Neural cell (in vitro differentiated cells): Measurements from ENCODE around the gene SCLY.

Experiments
- CTCF ChIP-seq: fragments of 450-650 bp; IDR thresholded peaks from 2 replicates; pipeline ENCODE4 v1.5.1; 2014; ENCODE audit warnings: antibody characterized with exemption, mild to moderate bottlenecking, moderate library complexity; ENCODE audit not compliant: poor library complexity, severe bottlenecking
- EP300 ChIP-seq: fragments of 450-650 bp; conservative IDR thresholded peaks from 2 replicates; pipeline ENCODE4 v1.6.1; 2014; ENCODE audit warnings: antibody characterized with exemption, mild to moderate bottlenecking, moderate library complexity; ENCODE audit not compliant: poor library complexity, severe bottlenecking
- EZH2 ChIP-seq: fragments of 200-600, 300-800 bp; shearing (Covaris generic), sonication (generic); IDR thresholded peaks from 2 replicates; pipeline ENCODE4 v1.6.1; 2014; ENCODE audit warnings: antibody characterized with exemption, low read length, borderline replicate concordance, mild to moderate bottlenecking; ENCODE audit not compliant: insufficient read depth, poor library complexity, severe bottlenecking
- POLR2AphosphoS5 ChIP-seq: IDR thresholded peaks from 2 replicates; pipeline ENCODE4 v1.6.1; 2012
- RAD21 ChIP-seq: fragments of 450-650 bp; conservative IDR thresholded peaks from 2 replicates; pipeline ENCODE4 v1.6.1; 2014; ENCODE audit warnings: antibody characterized with exemption, mild to moderate bottlenecking, moderate library complexity

DNA sequence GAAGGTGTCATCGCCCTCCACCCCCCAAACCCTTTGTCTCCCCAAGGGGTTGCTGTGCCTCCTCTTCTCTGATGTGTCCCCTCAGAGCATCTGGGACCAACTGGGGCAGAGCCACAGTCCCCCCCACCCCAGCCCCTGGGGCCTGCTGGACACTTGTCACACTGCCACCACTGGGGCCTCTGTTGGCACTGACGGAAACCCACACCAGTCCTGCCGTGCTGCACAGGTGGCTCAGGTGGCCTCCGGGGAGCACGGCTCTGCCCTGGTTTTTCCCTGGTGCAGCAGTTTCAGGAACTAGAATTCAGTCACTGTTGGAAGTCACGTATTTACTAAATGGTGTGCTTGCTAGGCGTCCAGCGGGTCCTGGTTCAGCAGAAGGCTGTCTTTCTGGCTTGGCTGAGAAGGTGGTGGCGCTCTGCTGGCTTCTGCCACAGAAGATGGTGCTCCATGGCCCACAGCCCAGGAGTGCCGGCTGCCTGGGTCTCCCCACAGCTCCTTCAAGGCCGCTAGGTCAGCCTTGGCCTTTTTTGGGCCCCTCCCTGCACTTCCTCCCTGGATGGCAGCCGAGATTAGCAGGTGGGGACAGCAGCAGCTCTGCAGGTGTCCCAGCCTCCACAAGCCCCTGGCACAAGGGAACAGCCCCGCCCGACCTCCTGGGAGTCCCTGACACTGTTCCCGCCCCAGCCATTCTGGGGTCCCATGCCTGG lies 59.1 kb downstream of the SCLY start:
- TF ChIP-seq CTCF (no peak), EP300 (no peak), RAD21 (no peak), POLR2AphosphoS5 (no peak), EZH2 (no peak)
